HUES64 (cell line): ENCODE results near the gene SMIM44.
A peak's percentile ranks its signal among the peaks of the same experiment; 100 is the strongest.

ENCODE experiments used
- H3K27ac ChIP-seq: 2 replicates; pipeline ENCODE4 v1.7.0; 2013; ENCODE audit warnings: low read depth, low read length, inconsistent platforms
- H3K27me3 ChIP-seq: 2 replicates; pipeline ENCODE4 v1.6.1; 2013; ENCODE audit warnings: mild to moderate bottlenecking, low read length; ENCODE audit not compliant: insufficient read depth
- H3K36me3 ChIP-seq: 2 replicates; pipeline ENCODE4 v1.6.1; 2013; ENCODE audit warnings: mild to moderate bottlenecking, low read length; ENCODE audit not compliant: insufficient read depth
- H3K4me1 ChIP-seq: 2 replicates; pipeline ENCODE4 v1.6.1; 2013; ENCODE audit warnings: mild to moderate bottlenecking, low read length, moderate library complexity; ENCODE audit not compliant: insufficient read depth
- H3K4me3 ChIP-seq: 2 replicates; pipeline ENCODE4 v1.5.1; 2013; ENCODE audit warnings: mild to moderate bottlenecking, low read length, moderate library complexity
- H3K9ac ChIP-seq: 2 replicates; pipeline ENCODE4 v1.6.1; 2013; ENCODE audit warnings: mild to moderate bottlenecking, low read depth, low read length
- H3K9me3 ChIP-seq: 2 replicates; pipeline ENCODE4 v1.6.1; 2013; ENCODE audit warnings: low read depth, low read length; ENCODE audit not compliant: insufficient read depth
- WGBS: fragments of 150-250, 120-280 bp; methylation state at CpG from one replicate; pipeline ENCODE4 v1.1.7; 2013; ENCODE audit warnings: missing lambda C conversion rate; 5-methylcytosine and 5-hydroxymethylcytosine counted together

The SMIM44 gene

GRCh38 chr19:3474010-3474409 is 9.2 kb downstream of the SMIM44 start:
- H3K36me3 ChIP-seq, result no peaks in the 10 kb centered on the region
- no peak overlapping the region for H3K9ac ChIP-seq
- H3K4me1 ChIP-seq, result no peaks in the 10 kb centered on the region
- peaks cover 26% of the 10 kb centered on the region for H3K27me3 ChIP-seq
- H3K27ac ChIP-seq, result no peak overlapping the region
- 82% methylated on average over 8 of the region's 8 CpGs for WGBS
- H3K9me3 ChIP-seq, result no peaks in the 10 kb centered on the region
- H3K4me3 ChIP-seq, result no peak overlapping the region

GRCh38 chr19:3471954-3472655 is 11.1 kb downstream of the SMIM44 start:
- peaks cover 2% of the 10 kb centered on the region; the same call in 1 of the 2 replicates for H3K9me3 ChIP-seq
- H3K4me1 ChIP-seq, result no peaks in the 10 kb centered on the region
- H3K36me3 ChIP-seq, result no peaks in the 10 kb centered on the region
- no peak overlapping the region for H3K27ac ChIP-seq
- H3K27me3 ChIP-seq, result peaks cover 22% of the 10 kb centered on the region
- H3K9ac ChIP-seq, result no peak overlapping the region
- no peak overlapping the region for H3K4me3 ChIP-seq
- 48% methylated on average over 21 of the region's 24 CpGs for WGBS

GRCh38 chr19:3470500-3471128 is 12.6 kb downstream of the SMIM44 start:
- WGBS, result 74% methylated on average over 11 of the region's 11 CpGs
- H3K4me3 ChIP-seq, result no peak overlapping the region
- H3K27ac ChIP-seq, result no peak overlapping the region
- no peaks in the 10 kb centered on the region for H3K4me1 ChIP-seq
- H3K9ac ChIP-seq, result no peak overlapping the region
- peaks cover 35% of the 10 kb centered on the region for H3K27me3 ChIP-seq
- H3K36me3 ChIP-seq, result no peaks in the 10 kb centered on the region
- peaks cover 2% of the 10 kb centered on the region; the same call in 1 of the 2 replicates for H3K9me3 ChIP-seq

- 61% methylated on average over 14 of the region's 14 CpGs for WGBS
- peaks cover 43% of the 10 kb centered on the region for H3K27me3 ChIP-seq
- no peak overlapping the region for H3K4me3 ChIP-seq
- peaks cover 2% of the 10 kb centered on the region; the same call in 1 of the 2 replicates for H3K9me3 ChIP-seq
- no peaks in the 10 kb centered on the region for H3K36me3 ChIP-seq
- H3K4me1 ChIP-seq, result no peaks in the 10 kb centered on the region
- H3K27ac ChIP-seq, result no peak overlapping the region
- no peak overlapping the region for H3K9ac ChIP-seq
These were observed 13.4 kb downstream of the SMIM44 start for GRCh38 chr19:3469638-3470499.

GRCh38 chr19:3468211-3468610 is 15.0 kb downstream of the SMIM44 start:
- Histone ChIP-seq H3K27me3 (peaks cover 59% of the 10 kb centered on the region), H3K27ac (no peak overlapping the region)
- WGBS, result 75% methylated on average over 3 of the region's 3 CpGs

GRCh38 chr19:3467437-3468198 is 15.6 kb downstream of the SMIM44 start:
- Histone ChIP-seq H3K4me3 (no peak overlapping the region), H3K9me3 (peaks cover 2% of the 10 kb centered on the region; the same call in 1 of the 2 replicates), H3K36me3 (no peaks in the 10 kb centered on the region), H3K27me3 (peaks cover 65% of the 10 kb centered on the region), H3K4me1 (no peaks in the 10 kb centered on the region), H3K27ac (no peak overlapping the region), H3K9ac (no peak overlapping the region)
- 88% methylated on average over 9 of the region's 10 CpGs for WGBS

More at GRCh38 chr19:3468211-3468610, 15.0 kb downstream of the SMIM44 start:
- peaks cover 2% of the 10 kb centered on the region; the same call in 1 of the 2 replicates for H3K9me3 ChIP-seq
- no peak overlapping the region for H3K4me3 ChIP-seq
- no peak overlapping the region for H3K9ac ChIP-seq
- no peaks in the 10 kb centered on the region for H3K36me3 ChIP-seq
- no peaks in the 10 kb centered on the region for H3K4me1 ChIP-seq

- Histone ChIP-seq H3K27me3 (peaks cover 73% of the 10 kb centered on the region), H3K9ac (no peak overlapping the region), H3K9me3 (peaks cover 2% of the 10 kb centered on the region; the same call in 1 of the 2 replicates), H3K4me1 (no peaks in the 10 kb centered on the region), H3K36me3 (no peaks in the 10 kb centered on the region), H3K27ac (no peak overlapping the region), H3K4me3 (no peak overlapping the region)
- 91% methylated on average over 9 of the region's 9 CpGs for WGBS
These were observed 16.6 kb downstream of the SMIM44 start for GRCh38 chr19:3466635-3467034.

- Histone ChIP-seq H3K9me3 (peaks cover 2% of the 10 kb centered on the region; the same call in 1 of the 2 replicates), H3K27me3 (peaks cover 77% of the 10 kb centered on the region), H3K27ac (no peak overlapping the region), H3K4me3 (no peak overlapping the region), H3K4me1 (no peaks in the 10 kb centered on the region), H3K9ac (no peak overlapping the region), H3K36me3 (no peaks in the 10 kb centered on the region)
- 44% methylated on average over 7 of the region's 7 CpGs for WGBS
These were observed 17.7 kb downstream of the SMIM44 start for GRCh38 chr19:3465552-3465951.

- 1% methylated on average over 26 of the region's 31 CpGs for WGBS
These were observed 18.5 kb downstream of the SMIM44 start for GRCh38 chr19:3464587-3465235.

More at GRCh38 chr19:3464587-3465235, 18.5 kb downstream of the SMIM44 start:
- Histone ChIP-seq H3K4me1 (0 out of 2 replicates have a peak, but pooled peaks cover under 1% of the 10 kb centered on the region), H3K36me3 (no peaks in the 10 kb centered on the region), H3K4me3 (peak overlapping the region; percentile 21; the same call in 1 of the 2 replicates), H3K27ac (no peak overlapping the region), H3K9ac (no peak overlapping the region), H3K9me3 (peaks cover 2% of the 10 kb centered on the region; the same call in 1 of the 2 replicates), H3K27me3 (peaks cover 77% of the 10 kb centered on the region)
